ENCODE results near the gene PIK3R5. TPM values are rescaled to one million over a fixed set of nuclear protein-coding genes. Genes with fewer than 3 reads are reported as not detected.

PIK3R5 gene
- total RNA-seq, 2 donors from 2014 or later, result 3.2 to 10.4 TPM

DNA sequence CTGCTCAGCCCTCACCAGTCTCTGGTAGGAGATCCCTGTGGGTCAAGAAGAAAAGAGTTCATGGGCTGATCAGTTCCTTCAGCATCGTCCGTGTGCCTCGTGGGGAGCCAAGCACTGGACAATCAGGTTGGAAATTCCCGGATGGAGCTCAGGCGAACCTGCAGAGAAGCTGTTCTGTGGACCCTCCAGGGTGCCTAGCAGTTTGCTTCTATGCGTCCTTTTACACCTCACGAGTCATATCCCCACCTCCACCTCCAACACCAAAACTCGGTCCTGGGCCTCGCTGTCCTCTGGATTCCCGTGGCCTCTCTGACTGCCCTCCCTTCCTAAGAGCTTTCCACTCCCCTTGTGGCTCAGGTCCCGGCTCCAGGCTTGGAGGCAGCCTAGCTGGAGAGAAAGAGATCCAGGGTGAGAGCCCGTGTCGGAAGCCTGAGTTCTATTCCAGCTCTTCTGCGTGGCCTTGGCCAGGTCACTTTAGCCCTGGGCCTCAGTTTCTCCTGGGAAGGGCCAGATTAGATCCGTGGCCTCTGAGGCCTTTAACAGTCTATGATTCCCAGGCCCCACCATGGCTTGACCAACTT lies 71.8 kb downstream of the PIK3R5 start:
- 83% methylated on average over 15 of the region's 15 CpGs for WGBS
- H3K27me3 ChIP-seq (replicated peaks; ENCODE audit: insufficient read depth), result no peaks in the 10 kb centered on the region
- no peak overlapping the region for H3K4me3 ChIP-seq
- intact Hi-C loops (cut with DNase I), result no loop called here
- TF ChIP-seq, protein P1, sequence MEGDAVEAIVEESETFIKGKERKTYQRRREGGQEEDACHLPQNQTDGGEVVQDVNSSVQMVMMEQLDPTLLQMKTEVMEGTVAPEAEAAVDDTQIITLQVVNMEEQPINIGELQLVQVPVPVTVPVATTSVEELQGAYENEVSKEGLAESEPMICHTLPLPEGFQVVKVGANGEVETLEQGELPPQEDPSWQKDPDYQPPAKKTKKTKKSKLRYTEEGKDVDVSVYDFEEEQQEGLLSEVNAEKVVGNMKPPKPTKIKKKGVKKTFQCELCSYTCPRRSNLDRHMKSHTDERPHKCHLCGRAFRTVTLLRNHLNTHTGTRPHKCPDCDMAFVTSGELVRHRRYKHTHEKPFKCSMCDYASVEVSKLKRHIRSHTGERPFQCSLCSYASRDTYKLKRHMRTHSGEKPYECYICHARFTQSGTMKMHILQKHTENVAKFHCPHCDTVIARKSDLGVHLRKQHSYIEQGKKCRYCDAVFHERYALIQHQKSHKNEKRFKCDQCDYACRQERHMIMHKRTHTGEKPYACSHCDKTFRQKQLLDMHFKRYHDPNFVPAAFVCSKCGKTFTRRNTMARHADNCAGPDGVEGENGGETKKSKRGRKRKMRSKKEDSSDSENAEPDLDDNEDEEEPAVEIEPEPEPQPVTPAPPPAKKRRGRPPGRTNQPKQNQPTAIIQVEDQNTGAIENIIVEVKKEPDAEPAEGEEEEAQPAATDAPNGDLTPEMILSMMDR (IDR thresholded peaks at IDR 0.05), result no peak
- TF ChIP-seq POLR2A (IDR thresholded peaks at IDR 0.05) (no peak), POLR2AphosphoS5 (IDR thresholded peaks at IDR 0.05) (no peak)
- DNase-seq (ENCODE audit: low spot score), result no peak
- H3K4me1 ChIP-seq (replicated peaks), result no peaks in the 10 kb centered on the region
- no peaks in the 10 kb centered on the region for H3K9me3 ChIP-seq
- no peak overlapping the region for H3K27ac ChIP-seq
- no peaks in the 10 kb centered on the region for H3K36me3 ChIP-seq

DNA sequence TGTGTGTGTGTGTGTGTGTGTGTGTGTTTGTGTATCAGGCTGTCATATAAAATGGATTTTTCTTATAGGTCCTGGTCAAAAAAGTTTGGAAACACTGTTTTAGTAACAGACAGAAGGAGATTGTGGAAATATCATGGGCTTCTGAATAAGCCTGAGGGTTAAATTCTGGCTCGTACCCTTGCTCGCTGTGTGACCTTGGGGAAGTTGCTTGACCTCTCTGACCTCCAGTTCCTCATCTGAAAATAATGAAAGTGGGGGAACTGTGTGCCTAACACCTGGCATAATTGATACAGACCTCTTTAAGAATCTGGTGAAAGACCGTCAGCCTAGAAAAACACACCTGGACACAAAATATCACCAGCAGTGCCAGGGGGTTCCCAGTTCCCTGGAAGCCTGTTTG lies 72.4 kb downstream of the PIK3R5 start:
- intact Hi-C loops (cut with DNase I), result no loop called here
- no peaks in the 10 kb centered on the region for H3K9me3 ChIP-seq
- H3K27me3 ChIP-seq (replicated peaks; ENCODE audit: insufficient read depth), result no peaks in the 10 kb centered on the region
- no peaks in the 10 kb centered on the region for H3K4me1 ChIP-seq (replicated peaks)
- H3K4me3 ChIP-seq, result no peak overlapping the region
- no peak overlapping the region for H3K27ac ChIP-seq
- H3K36me3 ChIP-seq, result no peaks in the 10 kb centered on the region
- TF ChIP-seq POLR2AphosphoS5 (IDR thresholded peaks at IDR 0.05) (no peak), POLR2A (IDR thresholded peaks at IDR 0.05) (no peak)
- TF ChIP-seq, protein P1 (IDR thresholded peaks at IDR 0.05), result no peak
- 83% methylated on average over 3 of the region's 3 CpGs for WGBS
- no peak for DNase-seq (ENCODE audit: low spot score)

- no peak for DNase-seq (ENCODE audit: low spot score)
- Histone ChIP-seq H3K9me3 (no peaks in the 10 kb centered on the region), H3K4me3 (no peak overlapping the region), H3K27me3 (replicated peaks; ENCODE audit: insufficient read depth) (no peaks in the 10 kb centered on the region), H3K4me1 (replicated peaks) (no peaks in the 10 kb centered on the region), H3K27ac (no peak overlapping the region), H3K36me3 (no peaks in the 10 kb centered on the region)
- 61% methylated on average over 6 of the region's 6 CpGs for WGBS
- TF ChIP-seq POLR2A (IDR thresholded peaks at IDR 0.05), result no peak
- TF ChIP-seq, protein P1 (IDR thresholded peaks at IDR 0.05), result no peak
- TF ChIP-seq POLR2AphosphoS5 (IDR thresholded peaks at IDR 0.05), result no peak
- intact Hi-C loops (cut with DNase I), result no loop called here
Observed at GRCh38 chr17:8892338-8892690, 73.2 kb downstream of the PIK3R5 start.

DNA sequence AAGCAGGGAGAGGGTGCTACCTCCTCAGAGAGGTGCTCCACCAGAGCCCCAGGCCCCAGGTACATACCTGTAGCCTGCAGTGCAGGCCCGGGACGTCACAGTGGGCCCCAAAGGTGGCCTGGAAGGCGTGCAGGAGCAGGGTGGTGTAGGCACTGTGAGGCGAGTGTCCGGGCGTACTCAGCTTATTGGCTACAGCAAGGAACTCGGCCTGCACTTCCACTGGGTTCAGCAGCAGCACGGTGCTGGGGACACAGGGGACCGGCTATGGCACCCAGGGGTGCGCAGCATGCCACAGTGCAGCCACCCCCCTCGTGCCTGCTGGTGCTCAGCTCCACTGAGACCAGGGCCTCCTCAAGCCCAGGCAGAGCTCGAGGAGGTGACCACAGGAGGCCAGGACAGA lies 74.8 kb downstream of the PIK3R5 start:
- H3K27me3 ChIP-seq (replicated peaks; ENCODE audit: insufficient read depth), result no peaks in the 10 kb centered on the region
- WGBS, result 94% methylated on average over 12 of the region's 12 CpGs
- no peaks in the 10 kb centered on the region for H3K4me1 ChIP-seq (replicated peaks)
- H3K27ac ChIP-seq, result no peak overlapping the region
- TF ChIP-seq POLR2AphosphoS5 (IDR thresholded peaks at IDR 0.05), result no peak
- no peak for TF ChIP-seq POLR2A (IDR thresholded peaks at IDR 0.05)
- TF ChIP-seq, protein P1 (IDR thresholded peaks at IDR 0.05), result no peak
- H3K36me3 ChIP-seq, result no peaks in the 10 kb centered on the region
- H3K9me3 ChIP-seq, result no peaks in the 10 kb centered on the region
- intact Hi-C loops (cut with DNase I), result no loop called here
- no peak for DNase-seq (ENCODE audit: low spot score)
- H3K4me3 ChIP-seq, result no peak overlapping the region

DNA sequence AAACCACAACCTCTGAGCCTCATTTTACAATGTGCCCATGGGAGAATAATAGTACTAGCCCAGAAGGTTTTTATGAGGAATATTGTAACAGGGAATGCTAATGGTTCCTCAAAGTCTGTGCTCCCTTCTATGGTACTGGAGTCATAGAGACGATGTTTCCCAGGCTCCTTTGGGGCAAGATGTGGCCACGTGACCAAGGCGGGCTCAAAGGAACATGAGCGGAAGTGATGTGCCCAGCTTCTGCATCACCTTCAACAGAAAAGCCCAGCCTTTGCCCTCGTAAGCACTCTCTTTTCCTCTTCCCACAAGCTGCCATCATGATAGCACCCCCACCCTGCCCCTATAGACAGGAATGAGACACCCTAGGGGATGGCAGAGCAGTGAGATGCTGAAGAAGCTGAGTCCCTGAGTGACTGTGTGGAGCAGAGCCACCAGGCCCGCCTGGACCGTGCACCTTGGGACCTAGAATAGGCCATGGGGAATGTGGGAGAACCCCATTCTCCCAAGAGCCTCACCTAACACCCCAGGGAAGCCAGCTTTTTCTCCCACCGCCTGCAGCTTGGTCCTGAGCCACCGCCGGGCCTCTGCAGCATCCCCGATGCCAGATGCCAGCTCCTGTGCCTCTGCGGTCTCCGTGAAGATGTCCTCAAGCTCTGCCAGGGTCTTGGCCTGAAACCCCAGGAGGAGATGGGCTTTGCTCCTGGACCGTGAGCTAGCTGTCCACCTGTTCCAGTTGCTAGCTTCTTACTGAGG lies 75.9 kb downstream of the PIK3R5 start:
- Histone ChIP-seq H3K27me3 (replicated peaks; ENCODE audit: insufficient read depth) (no peaks in the 10 kb centered on the region), H3K9me3 (no peaks in the 10 kb centered on the region), H3K27ac (no peak overlapping the region), H3K36me3 (no peaks in the 10 kb centered on the region), H3K4me3 (no peak overlapping the region), H3K4me1 (replicated peaks) (no peaks in the 10 kb centered on the region)
- 97% methylated on average over 14 of the region's 14 CpGs for WGBS
- intact Hi-C loops (cut with DNase I), result no loop called here
- no peak for DNase-seq (ENCODE audit: low spot score)
- no peak for TF ChIP-seq POLR2AphosphoS5 (IDR thresholded peaks at IDR 0.05)
- TF ChIP-seq, protein P1 (IDR thresholded peaks at IDR 0.05), result no peak
- TF ChIP-seq POLR2A (IDR thresholded peaks at IDR 0.05), result no peak

All from prostate gland (tissue), 2 donors.